Fibroblast of peridontal ligament (primary cell): ENCODE measurements around the gene NIPSNAP2.
"Not testable (repeated sequence)": the region's sequence is repeated elsewhere in the genome, so short reads cannot be mapped to it uniquely, and the experiment has no call there.

Experiments
- DNase-seq: peaks from one replicate; pipeline ENCODE4 v3.0.0-alpha.2; 2010; ENCODE audit errors: extremely low read depth

NIPSNAP2 gene

DNA sequence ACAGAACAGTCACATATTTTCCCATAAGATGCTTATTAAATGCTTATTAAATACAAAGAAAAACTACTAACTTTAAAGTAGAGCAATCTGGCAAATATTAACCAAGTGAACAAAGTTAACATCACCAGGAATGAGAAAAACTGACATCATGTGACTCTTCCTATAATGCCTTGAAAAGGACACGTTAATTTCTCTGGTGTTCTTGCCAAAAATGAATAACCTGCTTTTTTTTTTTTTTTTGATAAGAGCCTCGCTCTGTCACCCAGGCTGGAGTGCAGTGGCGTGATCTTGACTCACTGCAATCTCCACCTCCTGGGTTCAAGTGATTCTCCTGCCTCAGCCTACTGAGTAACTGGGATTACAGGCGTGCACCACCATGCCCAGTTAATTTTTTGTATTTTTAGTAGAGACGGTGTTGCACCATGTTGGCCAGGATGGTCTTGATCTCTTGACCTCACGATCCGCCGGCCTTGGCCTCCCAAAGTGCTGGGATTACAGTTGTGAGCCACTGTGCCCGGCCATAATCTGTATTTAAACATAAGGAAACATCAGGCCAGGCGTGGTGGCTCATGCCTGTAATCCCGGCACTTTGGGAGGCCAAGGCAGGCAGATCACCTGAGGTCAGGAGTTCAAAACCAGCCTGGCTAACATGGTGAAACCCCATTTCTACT, 83.2 kb downstream of the NIPSNAP2 start:
- not testable (repeated sequence) for DNase-seq

DNA sequence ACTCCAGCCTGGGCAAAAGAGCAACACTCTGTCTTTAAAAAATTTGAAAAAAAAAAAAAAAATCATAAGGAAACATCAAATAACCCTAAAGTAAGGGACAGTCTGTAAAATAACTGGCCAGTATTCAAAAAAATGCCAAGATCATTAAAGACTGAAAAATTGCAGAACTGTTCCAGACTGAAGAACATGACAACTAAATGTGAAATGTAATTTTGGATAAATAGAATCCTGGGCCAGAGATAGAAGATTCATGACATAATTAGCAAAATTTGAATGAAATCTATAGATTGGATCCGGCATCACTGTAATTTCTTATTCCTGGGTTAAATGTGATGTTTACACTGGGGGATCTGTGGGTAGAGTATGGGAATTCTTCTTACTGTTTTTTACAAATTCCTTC, 83.9 kb downstream of the NIPSNAP2 start:
- no peak for DNase-seq

DNA sequence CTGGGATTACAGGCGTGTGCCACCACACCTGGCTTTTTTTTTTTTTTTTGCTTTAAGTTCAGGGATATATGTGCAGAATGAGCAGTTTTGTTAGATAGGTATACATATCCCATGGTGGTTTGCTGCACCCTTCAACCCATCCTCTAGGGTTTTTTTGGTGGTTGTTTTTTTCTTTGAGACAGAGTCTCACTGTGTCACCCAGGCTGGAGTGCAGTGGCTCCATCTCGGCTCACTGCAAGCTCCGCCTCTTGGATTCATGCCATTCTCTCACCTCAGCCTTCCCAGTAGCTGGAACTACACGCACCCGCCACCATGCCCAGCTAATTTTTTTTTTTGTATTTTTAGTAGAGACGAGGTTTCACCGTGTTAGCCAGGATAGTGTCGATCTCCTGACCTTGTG, 84.4 kb downstream of the NIPSNAP2 start:
- DNase-seq, result not testable (repeated sequence)
